HG02798 (cell line): ENCODE results near the gene DAB1.

Experiments
- ATAC-seq: cut with Tn5 transposase; IDR thresholded peaks from one replicate; pipeline ENCODE4 v1.9.1; 2021; ENCODE audit warnings: mild to moderate bottlenecking; ENCODE audit not compliant: unreplicated experiment, poor library complexity

Gene DAB1

GRCh38 chr1:57012315-57012714 is 411.5 kb downstream of the DAB1 start:
- ATAC-seq, result no peak

- ATAC-seq, result no peak
Measured at GRCh38 chr1:57010511-57010910, 413.3 kb downstream of the DAB1 start.

DNA sequence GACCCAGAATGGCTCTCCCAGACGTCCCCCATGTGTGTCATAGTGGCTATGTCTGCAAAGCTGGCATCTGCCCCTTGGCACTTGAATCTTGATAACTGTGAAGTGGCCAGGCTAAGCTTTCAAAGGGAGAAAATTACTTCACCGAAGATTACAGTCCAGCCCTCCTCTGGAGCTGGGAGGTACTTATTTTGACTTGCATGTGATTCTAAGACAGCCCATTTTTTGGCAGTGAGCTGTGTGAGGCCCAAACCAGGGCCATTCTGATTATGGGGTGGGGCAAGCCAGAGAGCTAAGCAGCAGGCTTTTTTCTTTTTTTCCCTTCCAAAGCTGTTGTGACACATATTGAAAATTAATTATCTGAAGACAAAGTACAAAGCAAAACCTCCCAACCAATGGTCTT is 415.9 kb downstream of the DAB1 start:
- no peak for ATAC-seq

GRCh38 chr1:57007472-57007871 is 416.4 kb downstream of the DAB1 start:
- no peak for ATAC-seq

GRCh38 chr1:57003398-57004139 is 420.3 kb downstream of the DAB1 start:
- ATAC-seq, result no peak

- ATAC-seq, result no peak
Measured at GRCh38 chr1:56995414-56996100, 428.3 kb downstream of the DAB1 start.

DNA sequence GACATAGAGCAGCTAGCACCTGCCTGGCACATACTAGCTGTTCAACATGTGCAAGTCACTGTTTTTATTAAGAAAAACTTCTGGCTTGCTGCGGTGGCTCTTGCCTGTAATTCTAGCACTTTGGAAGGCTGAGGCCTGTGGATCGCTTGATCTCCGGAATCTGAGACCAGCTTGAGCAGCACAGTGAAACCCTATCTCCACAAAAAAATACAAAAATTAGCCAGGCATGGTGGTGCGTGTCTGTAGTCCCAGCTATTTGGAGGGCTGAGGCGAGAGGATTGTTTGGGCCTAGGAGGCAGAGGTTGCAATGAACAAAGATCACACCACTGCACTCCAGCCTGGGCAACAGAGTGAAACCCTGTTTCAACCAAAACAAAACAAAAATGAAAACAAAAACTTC is 430.4 kb downstream of the DAB1 start:
- no peak for ATAC-seq

- ATAC-seq, result no peak
Measured at GRCh38 chr1:56992318-56993125, 431.3 kb downstream of the DAB1 start.

- no peak for ATAC-seq
Measured at GRCh38 chr1:56991576-56991975, 432.3 kb downstream of the DAB1 start.

DNA sequence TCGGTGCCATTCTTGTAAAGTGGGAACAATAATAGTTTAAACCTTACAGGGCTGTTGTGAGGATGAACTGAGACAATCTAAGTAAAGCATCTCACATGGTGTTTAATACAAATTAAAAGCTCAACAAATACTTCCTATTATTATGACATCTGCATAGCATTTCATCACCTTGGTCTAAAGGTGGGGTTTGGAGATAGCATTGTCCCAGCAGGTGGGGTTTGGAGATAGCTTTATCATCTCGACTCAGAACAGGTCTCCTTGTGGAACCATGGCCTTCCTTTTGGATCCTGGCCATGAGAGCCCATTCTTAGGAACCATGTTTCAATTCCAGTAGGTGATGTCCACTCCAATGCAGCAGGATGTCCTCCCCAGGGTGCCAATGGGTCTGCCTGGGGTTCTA is 437.5 kb downstream of the DAB1 start:
- ATAC-seq, result no peak

DNA sequence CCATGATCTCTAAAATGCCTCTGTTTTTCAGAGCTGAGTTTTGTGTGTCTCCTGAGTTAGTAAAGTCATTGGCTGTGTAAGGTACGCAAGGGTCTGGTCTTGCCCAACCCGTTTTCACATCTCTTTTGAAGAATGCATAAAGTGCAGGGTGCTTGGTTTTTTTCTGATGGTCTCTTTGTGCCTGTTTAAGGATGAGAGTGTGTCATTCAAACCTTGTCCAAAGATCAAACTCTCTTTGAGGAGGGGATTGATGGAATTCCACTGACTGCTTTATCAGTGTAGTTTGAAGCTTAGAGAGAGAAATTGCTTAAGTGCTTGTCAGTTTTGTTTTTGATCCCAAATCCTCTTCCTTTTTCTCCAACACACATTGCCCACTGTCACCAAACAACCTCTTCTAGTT is 438.0 kb downstream of the DAB1 start:
- ATAC-seq, result no peak

DNA sequence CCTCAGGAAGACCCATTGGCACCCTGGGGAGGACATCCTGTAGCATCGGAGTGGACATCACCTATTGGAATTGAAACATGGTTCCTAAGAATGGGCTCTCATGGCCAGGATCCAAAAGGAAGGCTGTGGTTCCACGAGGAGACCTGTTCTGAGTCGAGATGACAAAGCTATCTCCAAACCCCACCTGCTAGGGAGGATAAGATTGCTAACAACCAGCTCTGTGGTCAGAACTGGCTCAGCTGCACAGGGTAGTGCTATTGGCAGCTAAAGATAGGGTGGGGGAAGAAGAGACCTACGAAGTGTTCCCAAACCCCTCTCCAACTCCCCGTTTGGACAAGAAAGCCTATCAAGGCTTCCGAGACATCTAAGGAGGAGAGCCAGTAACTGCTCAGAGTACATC is 440.4 kb downstream of the DAB1 start:
- no peak for ATAC-seq

DNA sequence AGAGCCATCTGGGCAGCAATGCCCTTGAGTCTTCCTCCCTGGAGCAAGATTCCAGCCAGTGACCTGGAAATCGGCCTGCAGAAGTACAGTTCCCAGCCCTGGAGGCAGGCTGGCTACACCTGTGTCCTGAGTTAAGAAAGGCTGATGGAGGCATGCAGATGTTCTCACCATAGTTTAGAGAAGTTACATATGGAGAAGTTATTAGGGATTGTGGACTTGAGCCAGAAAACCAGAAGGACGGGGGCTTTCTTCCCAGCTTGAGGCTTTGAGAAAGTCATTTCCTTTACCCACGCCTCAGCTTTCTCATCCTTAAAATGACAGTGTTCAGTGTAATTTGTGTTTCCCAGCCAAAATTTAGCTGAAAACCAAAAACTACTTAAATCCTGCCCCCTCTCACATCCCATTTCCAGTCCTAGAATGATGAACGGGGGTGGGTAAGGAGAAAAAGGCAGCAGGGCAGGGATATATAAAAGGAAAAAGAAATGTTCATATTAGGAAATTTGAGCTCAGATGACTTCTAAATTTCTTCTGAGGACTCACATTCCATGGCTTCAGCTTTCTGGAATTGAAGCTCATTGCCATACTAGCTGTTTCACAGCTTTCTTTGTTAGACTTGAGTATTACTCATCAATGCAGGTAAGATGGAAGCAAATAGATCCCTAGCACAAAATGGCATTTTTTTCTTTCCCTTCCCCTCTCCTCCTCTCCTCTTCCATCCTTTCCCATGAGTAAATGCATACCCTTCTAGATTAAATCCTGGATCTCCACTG is 443.7 kb downstream of the DAB1 start:
- no peak for ATAC-seq

DNA sequence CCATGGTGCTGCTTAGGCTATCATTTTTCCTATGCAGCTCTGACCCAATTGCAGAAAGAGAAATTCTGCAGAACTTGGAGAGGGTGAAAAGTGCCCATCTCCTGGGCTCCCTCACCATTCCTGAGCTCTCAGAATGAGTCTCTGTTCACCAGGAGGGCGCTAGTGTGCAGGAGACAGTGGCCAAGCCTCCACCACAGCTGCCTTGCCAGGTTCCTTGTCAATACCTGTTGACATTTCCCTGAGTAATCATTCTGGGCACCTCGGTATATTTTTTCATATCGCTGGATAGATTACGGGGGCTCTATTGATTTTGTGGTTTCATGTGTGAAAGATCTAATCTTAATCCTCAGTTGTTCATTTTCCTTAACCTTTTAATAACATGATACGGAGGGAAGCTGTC is 445.0 kb downstream of the DAB1 start:
- no peak for ATAC-seq

GRCh38 chr1:56977910-56978309 is 445.9 kb downstream of the DAB1 start:
- no peak for ATAC-seq

DNA sequence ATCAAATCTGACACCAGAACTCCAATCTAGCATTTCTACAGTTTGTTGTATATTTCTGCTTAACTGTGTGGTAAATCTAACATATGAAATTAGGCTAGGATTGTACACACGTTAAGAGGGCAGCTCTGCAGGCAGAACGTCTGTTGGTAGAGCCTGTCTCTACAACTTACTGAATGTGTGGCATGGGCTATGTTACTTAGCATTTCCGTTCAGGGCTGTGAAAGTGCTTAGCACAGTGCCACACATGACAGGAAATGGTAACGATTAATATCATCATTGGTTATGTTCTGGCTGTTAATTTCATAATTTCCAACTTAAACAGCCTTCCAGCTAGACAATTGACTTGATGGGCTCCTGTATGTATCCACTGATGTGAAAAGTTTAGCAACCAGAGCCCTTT is 448.4 kb downstream of the DAB1 start:
- no peak for ATAC-seq

- ATAC-seq, result no peak
Measured at GRCh38 chr1:56973923-56974742, 449.7 kb downstream of the DAB1 start.

DNA sequence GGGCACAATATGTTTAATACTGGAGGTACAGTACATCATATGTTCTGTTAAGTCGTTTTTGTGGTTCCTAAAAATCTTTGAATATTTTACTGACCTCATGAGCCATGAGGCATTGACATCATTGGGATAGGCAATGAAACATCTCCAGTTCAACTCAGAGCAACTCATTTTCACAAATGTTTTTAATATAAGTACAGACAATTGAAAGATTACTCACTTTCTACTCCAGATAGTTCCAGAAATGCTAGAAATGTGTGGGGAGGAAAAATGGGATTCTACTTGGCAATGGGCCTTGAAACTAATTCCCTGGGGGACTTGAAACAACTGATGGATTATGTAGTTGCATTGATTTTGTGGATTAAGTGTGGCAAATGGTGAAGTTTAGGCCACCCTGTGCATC is 450.9 kb downstream of the DAB1 start:
- ATAC-seq, result no peak

- no peak for ATAC-seq
Measured at GRCh38 chr1:56970280-56970679, 453.6 kb downstream of the DAB1 start.
